HEK293T (cell line): ENCODE data around the gene VTI1A.

Experiments
- ELF4 ChIP-seq: fragments of 450-650 bp; IDR thresholded peaks from 2 replicates; pipeline ENCODE4 v1.6.1; 2017; ENCODE audit warnings: antibody characterized with exemption
- FOXA1 ChIP-seq: fragments of 450-650 bp; IDR thresholded peaks from 2 replicates; pipeline ENCODE4 v1.6.1; 2016; ENCODE audit warnings: mild to moderate bottlenecking
- SP1 ChIP-seq: fragments of 450-650 bp; IDR thresholded peaks from 2 replicates; pipeline ENCODE4 v1.6.1; 2017
- SUZ12 ChIP-seq: fragments of 450-650 bp; IDR thresholded peaks from 2 replicates; pipeline ENCODE4 v1.6.1; 2016; ENCODE audit warnings: mild to moderate bottlenecking
- TARDBP ChIP-seq: fragments of 450-650 bp; IDR thresholded peaks from 2 replicates; pipeline ENCODE4 v1.6.1; 2016
- TF ChIP-seq, protein P1 (sequence below): fragments of 450-650 bp; IDR thresholded peaks from 2 replicates; pipeline ENCODE4 v1.6.1; 2016

DNA sequence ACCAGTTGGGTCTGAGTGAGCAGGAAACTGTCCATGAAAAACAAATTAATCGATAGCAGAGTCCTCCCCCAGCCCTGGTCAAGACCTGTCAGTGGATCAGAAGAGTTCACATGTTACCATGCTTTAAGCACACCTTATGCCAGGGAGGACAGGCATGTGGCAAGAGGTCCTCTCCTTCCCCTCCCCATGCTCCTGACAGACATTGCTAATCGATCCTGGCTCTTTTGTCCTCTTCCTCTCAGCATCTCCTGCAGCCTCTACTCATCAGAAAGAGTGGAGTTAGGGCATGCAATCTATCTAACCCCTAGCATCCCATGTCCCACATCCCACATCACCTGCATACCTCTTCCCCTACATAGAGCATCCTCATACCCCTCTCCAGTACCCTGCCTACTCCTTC lies 385.9 kb downstream of the VTI1A start:
- TF ChIP-seq SP1 (no peak), SUZ12 (no peak), ELF4 (no peak), TARDBP (no peak), FOXA1 (no peak)
- TF ChIP-seq, protein P1, sequence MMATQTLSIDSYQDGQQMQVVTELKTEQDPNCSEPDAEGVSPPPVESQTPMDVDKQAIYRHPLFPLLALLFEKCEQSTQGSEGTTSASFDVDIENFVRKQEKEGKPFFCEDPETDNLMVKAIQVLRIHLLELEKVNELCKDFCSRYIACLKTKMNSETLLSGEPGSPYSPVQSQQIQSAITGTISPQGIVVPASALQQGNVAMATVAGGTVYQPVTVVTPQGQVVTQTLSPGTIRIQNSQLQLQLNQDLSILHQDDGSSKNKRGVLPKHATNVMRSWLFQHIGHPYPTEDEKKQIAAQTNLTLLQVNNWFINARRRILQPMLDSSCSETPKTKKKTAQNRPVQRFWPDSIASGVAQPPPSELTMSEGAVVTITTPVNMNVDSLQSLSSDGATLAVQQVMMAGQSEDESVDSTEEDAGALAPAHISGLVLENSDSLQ = no peak
